OCI-LY1 (cell line): ENCODE measurements around the gene NUDCD3.

Experiments
- EZH2 ChIP-seq: fragments of 200-600 bp; sonication (generic), shearing (Covaris generic); IDR thresholded peaks from 2 replicates; pipeline ENCODE4 v1.8.0; 2017; ENCODE audit warnings: borderline replicate concordance, mixed run types, mild to moderate bottlenecking, antibody characterized with exemption, low read length, moderate library complexity, mixed read lengths
- TF ChIP-seq, protein P1 (sequence below): fragments of 200-600 bp; sonication (generic), shearing (Covaris generic); IDR thresholded peaks from 2 replicates; pipeline ENCODE4 v1.5.1; 2017; ENCODE audit warnings: mild to moderate bottlenecking, antibody characterized with exemption, low read length, moderate library complexity, mixed read lengths

DNA sequence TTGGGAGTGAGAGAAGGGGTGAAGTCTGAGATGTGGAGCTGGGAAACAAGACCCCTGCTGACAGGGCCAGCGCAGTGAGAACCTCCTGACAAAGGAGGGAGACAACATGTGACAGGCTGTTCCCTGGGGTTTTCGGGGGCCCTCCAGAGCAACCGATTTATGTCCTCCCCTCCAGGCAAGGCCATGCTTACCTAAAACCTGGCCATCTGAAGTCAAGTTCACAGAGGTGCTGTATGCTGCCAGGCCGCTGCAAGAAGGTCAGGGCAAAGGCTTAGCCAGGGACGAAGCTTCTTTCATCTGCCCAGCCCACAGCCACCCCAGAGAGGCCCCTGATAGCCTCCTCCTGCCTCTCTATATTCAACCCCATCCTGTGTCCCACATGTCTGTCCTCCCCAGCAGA is 30.1 kb upstream of the NUDCD3 start:
- TF ChIP-seq EZH2, result no peak
- TF ChIP-seq, protein P1, sequence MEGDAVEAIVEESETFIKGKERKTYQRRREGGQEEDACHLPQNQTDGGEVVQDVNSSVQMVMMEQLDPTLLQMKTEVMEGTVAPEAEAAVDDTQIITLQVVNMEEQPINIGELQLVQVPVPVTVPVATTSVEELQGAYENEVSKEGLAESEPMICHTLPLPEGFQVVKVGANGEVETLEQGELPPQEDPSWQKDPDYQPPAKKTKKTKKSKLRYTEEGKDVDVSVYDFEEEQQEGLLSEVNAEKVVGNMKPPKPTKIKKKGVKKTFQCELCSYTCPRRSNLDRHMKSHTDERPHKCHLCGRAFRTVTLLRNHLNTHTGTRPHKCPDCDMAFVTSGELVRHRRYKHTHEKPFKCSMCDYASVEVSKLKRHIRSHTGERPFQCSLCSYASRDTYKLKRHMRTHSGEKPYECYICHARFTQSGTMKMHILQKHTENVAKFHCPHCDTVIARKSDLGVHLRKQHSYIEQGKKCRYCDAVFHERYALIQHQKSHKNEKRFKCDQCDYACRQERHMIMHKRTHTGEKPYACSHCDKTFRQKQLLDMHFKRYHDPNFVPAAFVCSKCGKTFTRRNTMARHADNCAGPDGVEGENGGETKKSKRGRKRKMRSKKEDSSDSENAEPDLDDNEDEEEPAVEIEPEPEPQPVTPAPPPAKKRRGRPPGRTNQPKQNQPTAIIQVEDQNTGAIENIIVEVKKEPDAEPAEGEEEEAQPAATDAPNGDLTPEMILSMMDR, result no peak
